Prostate gland (tissue), 2 donors: ENCODE data around the gene GZMM. TPM values are rescaled to one million over a fixed set of nuclear protein-coding genes. Genes with fewer than 3 reads are reported as not detected.

Experiments
- DNase-seq: peaks from one replicate; pipeline ENCODE4 v3.0.0-alpha.2; 2019; ENCODE audit warnings: low spot score
- H3K27ac ChIP-seq, 2 donors: fragments of 200-600 bp; sonication (generic); 2 replicates each; pipeline ENCODE4 v1.5.1; 2017 to 2019
- H3K27me3 ChIP-seq: fragments of 200-600 bp; sonication (generic); replicated peaks from 2 replicates; pipeline ENCODE4 v1.5.1; 2019; ENCODE audit not compliant: insufficient read depth
- H3K36me3 ChIP-seq, 2 donors: fragments of 200-600 bp; sonication (generic); 1 replicate in 1 of 2; 2 replicates in 1 of 2; pipeline versions ENCODE4 v1.5.1 to v1.8.1; 2017 to 2019
- H3K4me1 ChIP-seq: fragments of 200-600 bp; sonication (generic); replicated peaks from 2 replicates; pipeline ENCODE4 v1.5.1; 2019
- H3K4me3 ChIP-seq, 2 donors: fragments of 200-600 bp; sonication (generic); 2 replicates each; pipeline ENCODE4 v1.5.1; 2017 to 2019
- H3K9me3 ChIP-seq: fragments of 200-600 bp; sonication (generic); 2 replicates; pipeline ENCODE4 v1.5.1; 2017
- POLR2A ChIP-seq: fragments of 450-650 bp; IDR thresholded peaks from one replicate; pipeline ENCODE4 v1.6.1; 2016; ENCODE audit warnings: antibody characterized with exemption, mild to moderate bottlenecking
- POLR2AphosphoS5 ChIP-seq: sonication (generic); formaldehyde crosslinking; IDR thresholded peaks from one replicate; pipeline ENCODE4 v1.6.1; 2017; ENCODE audit warnings: antibody characterized with exemption
- WGBS: methylation state at CpG from one replicate; pipeline ENCODE4 v1.1.5; 2018; 5-methylcytosine and 5-hydroxymethylcytosine counted together
- intact Hi-C: fragments of 100-400 bp; cut with DNase I; formaldehyde crosslinking; loops from one replicate; pipeline ENCODE4 v1.14.2; 2022
- total RNA-seq, 2 donors: library from RNA; depleted of rRNA; stranded (reverse); fragments of >200 nt; gene quantifications; one replicate each; pipeline ENCODE4 v1.1.0, GENCODE V29; 2016
- TF ChIP-seq, protein P1 (sequence below), 4 experiments: fragments of 200-600 bp in 2 of 4; fragments of 450-650 bp in 2 of 4; sonication (generic) in 2 of 4; IDR thresholded peaks; 1 replicate in 3 of 4; 2 replicates in 1 of 4; pipeline ENCODE4 v1.5.1; 2016 to 2019; ENCODE audit warnings: antibody characterized with exemption in 4 of 4, mild to moderate bottlenecking in 2 of 4, moderate library complexity in 2 of 4

The GZMM gene
- total RNA-seq, 2 donors from 2014 or later, result 0.68 TPM; not detected in 1

- WGBS, result 85% methylated on average over 26 of the region's 26 CpGs
- Histone ChIP-seq H3K4me1 (no peaks in the 10 kb centered on the region), H3K9me3 (no peaks in the 10 kb centered on the region), H3K36me3 (peaks cover 0 to 15% of the 10 kb centered on the region in 2 donors), H3K27me3 (no peaks in the 10 kb centered on the region), H3K4me3 (no peak overlapping the region), H3K27ac (no peak overlapping the region)
- intact Hi-C loops, result no loop called here
- TF ChIP-seq POLR2AphosphoS5 (no peak), POLR2A (no peak)
- TF ChIP-seq, protein P1, sequence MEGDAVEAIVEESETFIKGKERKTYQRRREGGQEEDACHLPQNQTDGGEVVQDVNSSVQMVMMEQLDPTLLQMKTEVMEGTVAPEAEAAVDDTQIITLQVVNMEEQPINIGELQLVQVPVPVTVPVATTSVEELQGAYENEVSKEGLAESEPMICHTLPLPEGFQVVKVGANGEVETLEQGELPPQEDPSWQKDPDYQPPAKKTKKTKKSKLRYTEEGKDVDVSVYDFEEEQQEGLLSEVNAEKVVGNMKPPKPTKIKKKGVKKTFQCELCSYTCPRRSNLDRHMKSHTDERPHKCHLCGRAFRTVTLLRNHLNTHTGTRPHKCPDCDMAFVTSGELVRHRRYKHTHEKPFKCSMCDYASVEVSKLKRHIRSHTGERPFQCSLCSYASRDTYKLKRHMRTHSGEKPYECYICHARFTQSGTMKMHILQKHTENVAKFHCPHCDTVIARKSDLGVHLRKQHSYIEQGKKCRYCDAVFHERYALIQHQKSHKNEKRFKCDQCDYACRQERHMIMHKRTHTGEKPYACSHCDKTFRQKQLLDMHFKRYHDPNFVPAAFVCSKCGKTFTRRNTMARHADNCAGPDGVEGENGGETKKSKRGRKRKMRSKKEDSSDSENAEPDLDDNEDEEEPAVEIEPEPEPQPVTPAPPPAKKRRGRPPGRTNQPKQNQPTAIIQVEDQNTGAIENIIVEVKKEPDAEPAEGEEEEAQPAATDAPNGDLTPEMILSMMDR (IDR thresholded peaks at IDR 0.05), result no peak
- DNase-seq, result no peak
Observed at GRCh38 chr19:541699-542098, 2.2 kb upstream of the GZMM start.

GRCh38 chr19:542173-542866, 1.5 kb upstream of the GZMM start:
- intact Hi-C loops, result no loop called here
- TF ChIP-seq POLR2A (no peak), POLR2AphosphoS5 (no peak)
- TF ChIP-seq, protein P1 (IDR thresholded peaks at IDR 0.05), result no peak

DNA sequence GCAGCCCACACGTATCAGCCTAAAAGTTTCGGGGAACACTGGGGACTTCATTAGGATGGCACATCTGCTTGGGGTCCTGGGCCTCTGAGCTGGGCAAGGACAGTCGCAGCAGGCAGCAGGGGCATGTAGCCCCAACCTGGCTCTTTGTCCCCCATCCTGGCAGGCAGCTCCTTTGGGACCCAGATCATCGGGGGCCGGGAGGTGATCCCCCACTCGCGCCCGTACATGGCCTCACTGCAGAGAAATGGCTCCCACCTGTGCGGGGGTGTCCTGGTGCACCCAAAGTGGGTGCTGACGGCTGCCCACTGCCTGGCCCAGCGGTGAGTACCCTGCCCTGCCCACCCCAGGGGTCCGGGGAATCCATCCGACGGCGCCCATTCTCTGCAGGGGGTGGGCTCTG, 3.3 kb downstream of the GZMM start:
- 81% methylated on average over 14 of the region's 15 CpGs for WGBS
- Histone ChIP-seq H3K4me3 (no peak overlapping the region), H3K4me1 (no peaks in the 10 kb centered on the region), H3K27ac (no peak overlapping the region), H3K36me3 (no peaks in the 10 kb centered on the region), H3K9me3 (no peaks in the 10 kb centered on the region), H3K27me3 (no peaks in the 10 kb centered on the region)
- DNase-seq, result no peak
- intact Hi-C loops, result no loop called here
- no peak for TF ChIP-seq POLR2A
- TF ChIP-seq, protein P1 (IDR thresholded peaks at IDR 0.05), result no peak
- TF ChIP-seq POLR2AphosphoS5, result no peak

More at GRCh38 chr19:542173-542866, 1.5 kb upstream of the GZMM start:
- no peaks in the 10 kb centered on the region for H3K27me3 ChIP-seq
- no peak overlapping the region for H3K27ac ChIP-seq
- H3K36me3 ChIP-seq, result peaks cover 0 to 12% of the 10 kb centered on the region in 2 donors
- no peaks in the 10 kb centered on the region for H3K9me3 ChIP-seq
- no peak overlapping the region for H3K4me3 ChIP-seq
- WGBS, result 81% methylated on average over 31 of the region's 34 CpGs
- no peak for DNase-seq
- no peaks in the 10 kb centered on the region for H3K4me1 ChIP-seq

DNA sequence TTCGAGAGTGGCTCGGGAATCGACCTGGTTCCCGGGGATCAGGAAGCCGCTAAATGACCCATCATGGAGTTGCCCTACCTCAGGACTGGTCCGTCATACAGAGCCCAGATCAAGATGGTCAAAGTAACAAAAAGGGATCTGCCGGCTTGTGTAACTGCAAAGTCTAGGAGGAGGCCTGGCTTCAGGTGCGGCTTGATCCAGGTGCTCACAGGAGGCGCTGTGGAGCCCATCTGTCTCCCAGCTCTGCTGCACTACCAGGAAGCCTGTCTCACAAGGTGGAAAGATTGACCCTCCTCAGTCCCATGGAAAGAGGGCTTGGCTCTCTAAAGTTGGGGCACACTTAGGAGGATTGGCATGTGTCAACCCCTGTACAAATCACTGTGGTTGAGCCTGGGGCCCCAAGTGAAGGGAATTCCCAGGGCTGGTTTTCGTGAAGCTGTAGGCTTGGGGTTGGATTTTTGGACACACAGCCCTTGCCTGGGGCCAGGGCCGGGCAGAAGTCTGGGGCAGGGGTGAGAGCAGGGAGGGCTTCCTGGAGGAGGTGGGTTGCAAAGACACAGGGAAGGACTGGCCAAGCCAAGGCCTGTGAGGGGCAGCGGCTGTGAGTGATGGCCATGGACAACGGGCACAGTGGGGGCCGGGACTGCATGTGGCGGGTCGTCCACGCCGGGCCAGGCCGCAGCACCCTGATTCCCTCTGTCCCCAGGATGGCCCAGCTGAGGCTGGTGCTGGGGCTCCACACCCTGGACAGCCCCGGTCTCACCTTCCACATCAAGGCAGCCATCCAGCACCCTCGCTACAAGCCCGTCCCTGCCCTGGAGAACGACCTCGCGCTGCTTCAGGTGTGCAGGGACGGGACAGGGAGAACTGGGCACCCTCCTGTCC, 4.2 kb downstream of the GZMM start:
- Histone ChIP-seq H3K36me3 (no peaks in the 10 kb centered on the region), H3K27me3 (no peaks in the 10 kb centered on the region), H3K9me3 (no peaks in the 10 kb centered on the region), H3K4me1 (no peaks in the 10 kb centered on the region), H3K4me3 (no peak overlapping the region), H3K27ac (no peak overlapping the region)
- intact Hi-C loops, result no loop called here
- TF ChIP-seq, protein P1 (IDR thresholded peaks at IDR 0.05), result no peak
- TF ChIP-seq POLR2A (no peak), POLR2AphosphoS5 (no peak)
- DNase-seq, result no peak
- WGBS, result 82% methylated on average over 26 of the region's 26 CpGs
